GM12873 (cell line): ENCODE data around the gene DHX38.

Source experiments
- TF ChIP-seq, protein P1 (sequence below): IDR thresholded peaks from 2 replicates; pipeline ENCODE4 v1.5.1; 2012; ENCODE audit warnings: low read depth, mild to moderate bottlenecking, moderate library complexity, low read length, control low read depth; ENCODE audit not compliant: insufficient read depth; ENCODE audit errors: missing control alignments

DHX38 gene

DNA sequence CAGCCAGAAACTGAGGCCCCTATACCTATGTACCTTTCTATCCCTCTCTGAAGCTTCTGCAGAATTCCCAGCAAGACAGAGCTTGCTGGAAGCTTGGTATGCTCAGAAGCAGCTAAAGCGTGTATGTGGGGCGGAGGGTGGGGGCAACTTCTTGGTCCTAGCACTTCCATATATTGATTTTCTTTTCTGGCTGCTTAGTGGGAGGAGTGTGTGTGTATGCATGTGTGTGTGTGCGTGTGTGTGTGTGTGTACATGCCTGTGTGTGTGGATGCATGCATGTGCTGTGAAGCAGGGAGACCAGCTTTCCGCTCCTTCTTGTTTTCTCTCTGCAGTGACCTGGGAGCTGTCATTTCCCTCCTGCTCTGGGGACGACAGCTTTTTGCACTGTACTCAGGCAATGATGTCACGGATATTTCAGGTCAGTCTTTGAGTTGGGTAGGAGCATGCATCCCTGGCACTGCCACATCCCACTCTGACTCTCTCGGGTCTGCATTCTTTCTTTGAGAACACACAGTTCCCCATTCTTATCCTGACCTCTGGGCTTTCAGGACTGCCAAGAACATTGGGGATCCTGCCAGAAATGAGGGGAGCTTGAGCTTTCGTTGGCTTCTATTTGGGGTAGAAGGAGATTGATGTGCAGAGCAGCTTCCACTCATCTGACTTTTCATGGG is 20.0 kb upstream of the DHX38 start:
- TF ChIP-seq, protein P1, sequence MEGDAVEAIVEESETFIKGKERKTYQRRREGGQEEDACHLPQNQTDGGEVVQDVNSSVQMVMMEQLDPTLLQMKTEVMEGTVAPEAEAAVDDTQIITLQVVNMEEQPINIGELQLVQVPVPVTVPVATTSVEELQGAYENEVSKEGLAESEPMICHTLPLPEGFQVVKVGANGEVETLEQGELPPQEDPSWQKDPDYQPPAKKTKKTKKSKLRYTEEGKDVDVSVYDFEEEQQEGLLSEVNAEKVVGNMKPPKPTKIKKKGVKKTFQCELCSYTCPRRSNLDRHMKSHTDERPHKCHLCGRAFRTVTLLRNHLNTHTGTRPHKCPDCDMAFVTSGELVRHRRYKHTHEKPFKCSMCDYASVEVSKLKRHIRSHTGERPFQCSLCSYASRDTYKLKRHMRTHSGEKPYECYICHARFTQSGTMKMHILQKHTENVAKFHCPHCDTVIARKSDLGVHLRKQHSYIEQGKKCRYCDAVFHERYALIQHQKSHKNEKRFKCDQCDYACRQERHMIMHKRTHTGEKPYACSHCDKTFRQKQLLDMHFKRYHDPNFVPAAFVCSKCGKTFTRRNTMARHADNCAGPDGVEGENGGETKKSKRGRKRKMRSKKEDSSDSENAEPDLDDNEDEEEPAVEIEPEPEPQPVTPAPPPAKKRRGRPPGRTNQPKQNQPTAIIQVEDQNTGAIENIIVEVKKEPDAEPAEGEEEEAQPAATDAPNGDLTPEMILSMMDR, result no peak

DNA sequence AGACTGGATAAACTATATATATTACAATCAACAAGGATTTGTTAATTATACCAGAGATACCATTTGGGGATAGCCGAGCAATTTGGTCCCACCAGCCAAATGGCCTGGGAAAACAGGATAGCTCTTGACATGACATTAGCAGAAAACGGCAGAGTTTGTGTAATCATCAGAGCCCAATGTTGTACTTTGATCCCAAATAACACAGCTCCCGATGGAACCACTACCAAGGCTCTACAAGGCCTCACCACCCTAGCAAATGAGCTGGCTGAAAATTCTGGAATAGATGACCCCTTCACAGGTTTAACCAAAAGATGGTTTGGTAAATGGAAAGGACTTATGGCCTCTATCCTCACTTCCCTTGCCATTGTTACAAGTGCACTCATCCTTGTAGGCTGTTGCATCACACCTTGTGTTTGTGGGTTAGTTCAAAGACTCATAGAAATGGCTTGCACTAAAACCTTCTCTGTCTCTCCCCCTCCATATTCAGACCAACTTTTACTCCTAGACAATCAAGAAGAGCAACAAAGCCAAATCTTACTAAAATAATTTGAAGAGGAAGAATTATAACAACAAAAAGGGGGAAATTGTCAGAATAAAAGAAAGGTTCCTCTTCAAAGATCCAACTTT is 9.8 kb upstream of the DHX38 start:
- TF ChIP-seq, protein P1, result no peak

DNA sequence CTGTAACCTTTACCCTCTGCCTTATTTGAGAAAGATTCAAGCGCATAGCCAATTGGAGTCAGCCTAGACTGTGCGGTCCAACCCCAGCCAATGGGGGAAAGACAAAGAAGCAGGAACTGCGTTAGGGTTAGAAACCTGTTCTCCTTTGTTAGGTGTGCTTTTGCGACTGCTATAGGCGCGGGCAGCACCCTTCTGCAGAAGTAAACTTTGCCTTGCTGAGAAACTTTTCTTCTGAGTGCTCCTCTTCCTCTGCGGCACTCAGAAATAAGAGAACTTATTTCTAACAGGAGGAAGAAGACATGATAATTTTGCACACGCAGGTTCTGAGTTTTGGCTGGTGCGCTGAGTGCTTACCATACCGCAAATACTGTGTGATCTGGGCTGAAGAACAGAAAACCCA is 9.2 kb upstream of the DHX38 start:
- TF ChIP-seq, protein P1, result no peak

DNA sequence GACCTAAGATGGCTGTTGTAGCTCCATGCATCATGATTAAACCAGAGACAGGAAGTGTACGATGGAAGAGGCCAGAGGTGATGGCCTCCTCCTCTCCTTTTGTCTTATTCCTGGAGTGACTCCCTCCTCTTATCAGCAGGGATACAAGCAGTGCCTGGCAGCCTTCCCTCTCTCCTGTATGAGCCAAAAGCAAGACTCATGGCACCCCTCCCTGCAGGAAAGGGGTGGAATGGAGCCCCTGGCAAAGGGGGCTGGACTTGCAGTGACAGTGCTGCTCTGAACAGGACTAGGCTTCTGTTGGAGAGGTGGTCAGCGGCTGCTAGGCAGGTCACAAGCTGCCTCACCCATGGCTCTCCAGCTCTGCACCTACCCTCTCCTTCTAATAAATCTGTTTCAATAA is 8.6 kb upstream of the DHX38 start:
- TF ChIP-seq, protein P1, result no peak

DNA sequence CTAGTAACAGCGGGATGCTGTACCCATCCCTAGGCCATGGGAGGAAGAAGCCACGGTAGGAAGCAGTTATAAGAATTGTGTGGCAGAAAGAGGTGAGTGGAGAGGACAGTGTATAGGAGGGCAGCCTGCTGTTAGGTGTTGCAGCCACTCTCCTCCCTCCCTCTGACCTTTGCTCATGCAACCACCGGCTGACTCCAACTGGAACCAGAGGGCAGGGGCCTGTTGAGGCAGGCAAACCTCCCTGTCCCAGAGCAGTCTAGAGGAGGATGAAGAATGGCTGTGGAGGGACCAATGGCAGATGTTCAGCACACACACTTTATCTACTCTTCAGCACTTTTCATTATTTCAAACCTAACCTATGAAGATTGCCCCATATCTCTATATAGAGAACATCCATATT is 2.4 kb upstream of the DHX38 start:
- TF ChIP-seq, protein P1, result no peak

DNA sequence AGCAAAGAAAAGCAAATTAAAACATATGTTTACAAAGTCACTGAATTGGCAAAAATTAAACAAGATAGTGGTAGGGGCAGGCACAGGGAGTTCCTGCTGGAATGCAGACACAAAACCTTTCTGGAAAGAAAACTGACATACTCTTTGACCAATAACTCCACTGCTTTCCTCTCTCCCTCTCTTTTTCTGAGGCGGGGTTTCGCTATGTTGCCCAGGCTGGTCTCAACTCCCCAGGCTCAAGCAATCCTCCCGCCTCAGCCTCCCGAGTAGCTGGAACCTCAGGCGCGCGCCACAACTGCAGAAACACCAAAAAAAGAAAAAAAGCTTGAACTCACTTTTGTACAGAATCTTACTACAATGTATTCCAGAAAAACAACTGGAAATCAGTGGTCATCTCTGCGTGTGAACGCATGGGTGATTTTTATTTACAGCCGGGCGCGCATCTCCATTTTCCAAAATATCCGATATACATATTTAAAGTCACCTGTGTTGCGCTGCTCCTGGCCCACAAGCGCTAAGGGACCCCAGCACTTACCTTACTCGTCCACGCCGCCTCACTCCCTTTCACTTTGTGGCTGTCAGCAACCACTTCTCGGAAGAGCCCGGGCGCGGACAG is 707 bp upstream of the DHX38 start:
- TF ChIP-seq, protein P1, result no peak

DNA sequence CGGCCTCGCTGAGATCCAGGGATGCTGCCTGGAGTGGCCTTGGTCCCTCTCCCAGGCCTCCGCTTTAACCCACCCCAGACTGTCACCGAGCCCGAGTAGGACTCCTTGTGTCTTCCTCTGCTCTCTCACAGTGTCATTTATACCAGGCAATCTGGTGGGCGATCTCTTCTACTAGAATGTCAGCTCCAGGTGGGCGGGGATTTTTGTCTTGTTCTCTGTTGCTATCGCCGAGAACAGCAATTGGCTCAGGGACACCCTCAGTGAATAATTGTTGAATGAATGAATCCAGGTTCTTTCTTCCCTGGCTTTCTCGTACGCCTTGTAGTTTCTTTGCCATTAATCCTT is 591 bp downstream of the DHX38 start:
- TF ChIP-seq, protein P1, result no peak
